CD4-positive, alpha-beta T cell (primary cell): ENCODE measurements around the gene SYTL1. TPM values are rescaled to one million over a fixed set of nuclear protein-coding genes. Genes with fewer than 3 reads are reported as not detected.

Experiments used
- ATAC-seq: fragments of 200-7000 bp; cut with Tn5 transposase; one replicate; pipeline ENCODE4 v1.10.0; 2022; ENCODE audit warnings: mild to moderate bottlenecking; ENCODE audit not compliant: poor library complexity
- CTCF ChIA-PET: fragments of 350-600 bp; sonication (Branson Sonifier 250); formaldehyde crosslinking; loops from one replicate; lab custom pipeline; 2021; ENCODE audit warnings: antibody characterized with exemption, inconsistent platforms; lab: Charles Lee
- POLR2A ChIA-PET: fragments of 350-600 bp; sonication (Branson Sonifier 250); formaldehyde crosslinking; loops from one replicate; lab custom pipeline; 2021; ENCODE audit warnings: antibody characterized with exemption, inconsistent platforms; lab: Charles Lee
- DNase-seq, 14 experiments: peaks; one replicate each; pipeline ENCODE4 v3.0.0-alpha.2; 2013 to 2020; ENCODE audit warnings: mixed read lengths in 2 of 14
- H3K27ac ChIP-seq, 2 donors: one replicate each; pipeline versions ENCODE4 v1.5.1 to v1.7.0; 2013; ENCODE audit warnings: low read length in 2 of 2, low read depth in 1 of 2, mild to moderate bottlenecking in 1 of 2
- H3K27me3 ChIP-seq, 2 experiments: 1 replicate in 1 of 2; 2 replicates in 1 of 2; pipeline versions ENCODE4 v1.6.1 to v1.7.0; 2013; ENCODE audit warnings: low read length in 2 of 2, control low read depth in 1 of 2, mild to moderate bottlenecking in 1 of 2, moderate library complexity in 1 of 2; ENCODE audit not compliant: insufficient read depth in 2 of 2, control insufficient read depth in 1 of 2
- H3K36me3 ChIP-seq: one replicate; pipeline ENCODE4 v1.6.1; 2013; ENCODE audit warnings: low read length, control low read depth; ENCODE audit not compliant: insufficient read depth
- H3K4me1 ChIP-seq: one replicate; pipeline ENCODE4 v1.6.1; 2013; ENCODE audit warnings: low read length, control low read depth; ENCODE audit not compliant: insufficient read depth
- H3K4me3 ChIP-seq: one replicate; pipeline ENCODE4 v1.5.1; 2013; ENCODE audit warnings: mild to moderate bottlenecking, low read length, moderate library complexity
- H3K9me3 ChIP-seq, 2 experiments: 1 replicate in 1 of 2; 2 replicates in 1 of 2; pipeline versions ENCODE4 v1.6.1 to v1.7.0; 2013; ENCODE audit warnings: low read length in 2 of 2, mild to moderate bottlenecking in 2 of 2, control low read depth in 1 of 2, moderate library complexity in 1 of 2; ENCODE audit not compliant: control insufficient read depth in 1 of 2, insufficient read depth in 1 of 2
- H3K27ac Mint-ChIP-seq: one replicate; pipeline ENCODE4 v1.8.0; 2020; ENCODE audit warnings: mixed read lengths
- H3K27me3 Mint-ChIP-seq: one replicate; pipeline ENCODE4 v1.8.0; 2021; ENCODE audit warnings: mixed read lengths
- H3K36me3 Mint-ChIP-seq: one replicate; pipeline ENCODE4 v1.8.0; 2021; ENCODE audit warnings: low read depth, mixed read lengths
- H3K4me1 Mint-ChIP-seq: one replicate; pipeline ENCODE4 v1.8.0; 2021; ENCODE audit warnings: low read depth, mixed read lengths
- H3K4me3 Mint-ChIP-seq: one replicate; pipeline ENCODE4 v1.8.0; 2020; ENCODE audit warnings: mild to moderate bottlenecking, mixed read lengths
- H3K9me3 Mint-ChIP-seq: one replicate; pipeline ENCODE4 v1.8.0; 2020; ENCODE audit warnings: mixed read lengths
- CTCF ChIP-seq: fragments of 200-600 bp; IDR thresholded peaks from one replicate; pipeline ENCODE4 v1.8.0; 2022; ENCODE audit warnings: antibody characterized with exemption, mild to moderate bottlenecking
- intact Hi-C, 2 experiments: fragments of 100-400 bp; cut with DNase I in 1 of 2; cut with micrococcal nuclease in 1 of 2; formaldehyde crosslinking; loops; one replicate each; pipeline versions ENCODE4 v1.15.1 to v1.9.0; 2023 to 2025; cut with DNase I, micrococcal nuclease
- polyA plus RNA-seq, 2 donors: library from polyadenylated mRNA; unstranded; fragments of 120-200 nt; gene quantifications; one replicate each; pipeline ENCODE4 v1.2.1, GENCODE V29; 2013
- total RNA-seq, 174 experiments: library from RNA in 2 of 174; stranded (reverse) in 2 of 174; gene quantifications; one replicate each; pipeline ENCODE4 v1.2.3 and lab custom pipeline; 2021 to 2026

The SYTL1 gene, protein sequence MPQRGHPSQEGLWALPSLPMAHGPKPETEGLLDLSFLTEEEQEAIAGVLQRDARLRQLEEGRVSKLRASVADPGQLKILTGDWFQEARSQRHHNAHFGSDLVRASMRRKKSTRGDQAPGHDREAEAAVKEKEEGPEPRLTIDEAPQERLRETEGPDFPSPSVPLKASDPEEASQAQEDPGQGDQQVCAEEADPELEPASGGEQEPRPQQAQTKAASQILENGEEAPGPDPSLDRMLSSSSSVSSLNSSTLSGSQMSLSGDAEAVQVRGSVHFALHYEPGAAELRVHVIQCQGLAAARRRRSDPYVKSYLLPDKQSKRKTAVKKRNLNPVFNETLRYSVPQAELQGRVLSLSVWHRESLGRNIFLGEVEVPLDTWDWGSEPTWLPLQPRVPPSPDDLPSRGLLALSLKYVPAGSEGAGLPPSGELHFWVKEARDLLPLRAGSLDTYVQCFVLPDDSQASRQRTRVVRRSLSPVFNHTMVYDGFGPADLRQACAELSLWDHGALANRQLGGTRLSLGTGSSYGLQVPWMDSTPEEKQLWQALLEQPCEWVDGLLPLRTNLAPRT
- 100 to 1,000 TPM; 135 to 140 TPM for total RNA-seq
- polyA plus RNA-seq (2013, experiment 1 of 2), result 165 TPM
- 192 TPM for polyA plus RNA-seq (2013, experiment 2 of 2)
- total RNA-seq (lab: John Stamatoyannopoulos, UW), result 4.1 to 288 (median 72.4) reads per million in 172 experiments

GRCh38 chr1:27341525-27342252 lies at the start of gene SYTL1:
Gene SYTL1 (plus strand): TSS chr1:27342022. CDS start chr1:27345335, 3,313 bp downstream.
- H3K4me1 ChIP-seq, result peaks cover 63% of the 10 kb centered on the region
- no peaks in the 10 kb centered on the region for H3K27me3 Mint-ChIP-seq

GRCh38 chr1:27292106-27292505 lies 49.7 kb upstream of the SYTL1 start:
- Mint-ChIP-seq H3K9me3 (no peaks in the 10 kb centered on the region), H3K27ac (no peak overlapping the region), H3K27me3 (no peaks in the 10 kb centered on the region), H3K4me1 (no peaks in the 10 kb centered on the region), H3K36me3 (peaks cover 74% of the 10 kb centered on the region), H3K4me3 (no peak overlapping the region)
- Histone ChIP-seq H3K27ac (no peak overlapping the region), H3K36me3 (peaks cover 65% of the 10 kb centered on the region), H3K4me3 (no peak overlapping the region), H3K4me1 (no peaks in the 10 kb centered on the region), H3K9me3 (no peaks in the 10 kb centered on the region), H3K27me3 (no peaks in the 10 kb centered on the region)
- DNase-seq (no peak), ATAC-seq (no peak)
- intact Hi-C loops, result no loop called here
- no peak for TF ChIP-seq CTCF
- ChIA-PET POLR2A (no interaction called here), CTCF (interaction anchor here (1.1 to 3.2 kb wide), 3 partner anchors 9 to 247 kb away, joined by 3 to 15 read pairs (median 5); no protein-coding TSS in a partner anchor)

More at GRCh38 chr1:27341525-27342252, at the start of gene SYTL1:
- CTCF ChIA-PET, result interaction anchor here (1.0 to 3.7 kb wide), 7 partner anchors 9 to 53 kb away, joined by 3 to 30 read pairs (median 6); no protein-coding TSS in a partner anchor
- intact Hi-C loops, result loop anchor here (1.0 to 10.0 kb wide), 5 partner anchors 8 to 1213 kb away; partner anchors contain the start of genes TMEM222 (in 2 of the 2) and TRNAU1AP (in 1 of the 2)
- TF ChIP-seq CTCF, result no peak
- peak within 1 kb of the TSS; percentile 94 for H3K27ac Mint-ChIP-seq
- H3K36me3 ChIP-seq, result peaks cover 27% of the 10 kb centered on the region
- peak within 1 kb of the TSS; percentile 80 to 84 for H3K27ac ChIP-seq
- H3K9me3 ChIP-seq, result no peaks in the 10 kb centered on the region
- H3K4me3 ChIP-seq, result peak within 1 kb of the TSS; percentile 89
- peaks cover 43% of the 10 kb centered on the region for H3K36me3 Mint-ChIP-seq
- H3K4me3 Mint-ChIP-seq, result peak within 1 kb of the TSS; percentile 98
- ATAC-seq (peak; percentile 61), DNase-seq (peak; percentile 45 to 82 (median 59))
- no peaks in the 10 kb centered on the region for H3K27me3 ChIP-seq
- POLR2A ChIA-PET, result interaction anchor here (0.6 to 6.3 kb wide), 16 partner anchors 8 to 384 kb away, joined by 3 to 56 read pairs (median 4); partner anchors contain the start of genes FAM76A and TMEM222
- peaks cover 64% of the 10 kb centered on the region for H3K4me1 Mint-ChIP-seq
- no peaks in the 10 kb centered on the region for H3K9me3 Mint-ChIP-seq

DNA sequence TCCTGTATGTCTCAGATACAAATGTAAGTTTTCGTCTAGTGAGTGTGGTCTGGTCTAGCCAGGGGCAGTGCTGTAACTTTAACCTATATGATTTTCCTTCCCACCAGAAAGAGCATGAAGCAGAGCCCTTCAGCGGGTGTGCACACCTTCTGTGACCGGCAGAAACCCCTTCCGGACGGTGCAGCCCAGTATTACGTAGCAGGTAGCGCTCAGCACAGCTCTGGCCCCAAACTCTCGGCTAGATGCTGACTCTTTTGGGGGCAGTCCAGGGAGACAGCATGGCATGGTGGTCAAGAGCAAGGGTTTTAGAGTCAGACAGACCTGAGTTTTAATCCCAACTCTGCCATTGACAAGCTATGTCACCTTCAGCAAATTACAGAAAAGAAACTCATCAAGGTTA lies 47.9 kb upstream of the SYTL1 start:
- Histone ChIP-seq H3K27me3 (no peaks in the 10 kb centered on the region), H3K4me1 (no peaks in the 10 kb centered on the region), H3K4me3 (no peak overlapping the region), H3K9me3 (no peaks in the 10 kb centered on the region), H3K36me3 (peaks cover 73% of the 10 kb centered on the region), H3K27ac (no peak overlapping the region)
- no peak for TF ChIP-seq CTCF
- no peaks in the 10 kb centered on the region for H3K27me3 Mint-ChIP-seq
- ATAC-seq, result no peak
- no peaks in the 10 kb centered on the region for H3K4me1 Mint-ChIP-seq
- H3K36me3 Mint-ChIP-seq, result peaks cover 82% of the 10 kb centered on the region
- CTCF ChIA-PET, result interaction anchor here (0.7 kb wide), 1 partner anchor 101 kb away, joined by 3 read pairs; no protein-coding TSS in a partner anchor
- no peaks in the 10 kb centered on the region for H3K9me3 Mint-ChIP-seq
- no peak overlapping the region for H3K27ac Mint-ChIP-seq
- no peak overlapping the region for H3K4me3 Mint-ChIP-seq
- intact Hi-C loops, result no loop called here
- DNase-seq, result no peak
- POLR2A ChIA-PET, result no interaction called here
